WTC11 (cell line): ENCODE data around the gene TRAPPC10. TPM values are rescaled to one million over a fixed set of nuclear protein-coding genes. Genes with fewer than 3 reads are reported as not detected.

ENCODE experiments used
- ATAC-seq: fragments of 200-7000 bp; cut with Tn5 transposase; 2 replicates; pipeline ENCODE4 v1.10.0; 2021; ENCODE audit warnings: mild to moderate bottlenecking, moderate library complexity
- CTCF ChIA-PET: fragments of 300-600 bp; sonication (Branson Sonifier 250); formaldehyde crosslinking; loops from one replicate; lab custom pipeline; 2021; ENCODE audit warnings: antibody characterized with exemption; lab: Charles Lee
- POLR2A ChIA-PET: fragments of 350-600 bp; sonication (Branson Sonifier 250); formaldehyde crosslinking; loops from one replicate; lab custom pipeline; 2021; ENCODE audit warnings: antibody characterized with exemption; lab: Charles Lee
- DNase-seq: peaks from one replicate; pipeline ENCODE4 v3.0.0; 2021; ENCODE audit warnings: low spot score
- H3K27ac Mint-ChIP-seq: 2 replicates; pipeline ENCODE4 v1.8.0; 2021; ENCODE audit warnings: mixed read lengths
- H3K27me3 Mint-ChIP-seq: 2 replicates; pipeline ENCODE4 v1.8.0; 2021; ENCODE audit warnings: low read depth, mild to moderate bottlenecking, moderate library complexity, mixed read lengths
- H3K36me3 Mint-ChIP-seq: 2 replicates; pipeline ENCODE4 v1.8.0; 2021; ENCODE audit warnings: mixed read lengths
- H3K4me1 Mint-ChIP-seq: 2 replicates; pipeline ENCODE4 v1.8.0; 2022; ENCODE audit warnings: mixed read lengths
- H3K4me3 Mint-ChIP-seq: 2 replicates; pipeline ENCODE4 v1.8.0; 2021; ENCODE audit warnings: mild to moderate bottlenecking, moderate library complexity, mixed read lengths
- H3K9me3 Mint-ChIP-seq: 2 replicates; pipeline ENCODE4 v1.8.0; 2021; ENCODE audit warnings: mixed read lengths
- ATF1 ChIP-seq: sonication (generic); formaldehyde crosslinking; IDR thresholded peaks from 2 replicates; pipeline ENCODE4 v1.8.1; 2023; ENCODE audit warnings: mild to moderate bottlenecking, moderate library complexity, missing genetic modification reagents
- CBFB ChIP-seq: sonication (generic); formaldehyde crosslinking; IDR thresholded peaks from 2 replicates; pipeline ENCODE4 v1.8.1; 2022; ENCODE audit warnings: mild to moderate bottlenecking, low read depth, missing genetic modification reagents
- ESRRA ChIP-seq: sonication (generic); formaldehyde crosslinking; IDR thresholded peaks from 2 replicates; pipeline ENCODE4 v1.8.1; 2022; ENCODE audit warnings: mild to moderate bottlenecking, missing genetic modification reagents, borderline replicate concordance
- FOXP1 ChIP-seq: sonication (generic); formaldehyde crosslinking; IDR thresholded peaks from 2 replicates; pipeline ENCODE4 v1.8.0; 2022; ENCODE audit warnings: missing genetic modification reagents, mild to moderate bottlenecking, moderate library complexity, borderline replicate concordance
- IRF2 ChIP-seq: sonication (generic); formaldehyde crosslinking; IDR thresholded peaks from 2 replicates; pipeline ENCODE4 v1.8.0; 2022; ENCODE audit warnings: low read depth, missing genetic modification reagents, borderline replicate concordance
- JAZF1 ChIP-seq: fragments of 250-450 bp; sonication (Bioruptor Pico); IDR thresholded peaks from 2 replicates; pipeline ENCODE4 v1.9.0; 2021; ENCODE audit warnings: moderate library complexity, mild to moderate bottlenecking, inconsistent platforms
- KAT7 ChIP-seq: sonication (generic); formaldehyde crosslinking; IDR thresholded peaks from 2 replicates; pipeline ENCODE4 v1.8.1; 2023; ENCODE audit warnings: missing genetic modification reagents, mild to moderate bottlenecking, borderline replicate concordance
- OVOL2 ChIP-seq: fragments of 250-450 bp; sonication (Bioruptor Pico); IDR thresholded peaks from 2 replicates; pipeline ENCODE4 v1.9.0; 2021; ENCODE audit warnings: mild to moderate bottlenecking, borderline replicate concordance
- PRRX2 ChIP-seq: fragments of 250-450 bp; sonication (Bioruptor Pico); IDR thresholded peaks from 2 replicates; pipeline ENCODE4 v1.8.0; 2021; ENCODE audit warnings: mild to moderate bottlenecking
- RORB ChIP-seq: fragments of 250-450 bp; sonication (Bioruptor Pico); IDR thresholded peaks from 2 replicates; pipeline ENCODE4 v1.9.0; 2021; ENCODE audit warnings: mild to moderate bottlenecking
- TEAD1 ChIP-seq: sonication (generic); formaldehyde crosslinking; IDR thresholded peaks from 2 replicates; pipeline ENCODE4 v1.8.0; 2022; ENCODE audit warnings: mild to moderate bottlenecking, missing genetic modification reagents
- ZNF138 ChIP-seq: sonication (generic); formaldehyde crosslinking; conservative IDR thresholded peaks from 2 replicates; pipeline ENCODE4 v1.8.1; 2022; ENCODE audit warnings: mild to moderate bottlenecking, moderate library complexity, missing genetic modification reagents
- ZNF232 ChIP-seq: sonication (generic); formaldehyde crosslinking; IDR thresholded peaks from 2 replicates; pipeline ENCODE4 v1.8.0; 2022; ENCODE audit warnings: mild to moderate bottlenecking, missing genetic modification reagents
- ZNF281 ChIP-seq: sonication (generic); formaldehyde crosslinking; IDR thresholded peaks from 2 replicates; pipeline ENCODE4 v1.8.0; 2023; ENCODE audit warnings: mild to moderate bottlenecking, missing genetic modification reagents
- ZNF423 ChIP-seq: fragments of 250-450 bp; sonication (Bioruptor Pico); IDR thresholded peaks from 2 replicates; pipeline ENCODE4 v2.1.2; 2022; ENCODE audit warnings: mild to moderate bottlenecking, moderate library complexity
- total RNA-seq: library from RNA; stranded (reverse); gene quantifications from 3 replicates; pipeline ENCODE4 v1.2.3, GENCODE V29; 2021
- TF ChIP-seq, protein P1 (sequence below): sonication (generic); formaldehyde crosslinking; IDR thresholded peaks from 2 replicates; pipeline ENCODE4 v1.8.0; 2023; ENCODE audit warnings: missing genetic modification reagents, mild to moderate bottlenecking, borderline replicate concordance
- TF ChIP-seq, protein P2 (sequence below): sonication (generic); formaldehyde crosslinking; IDR thresholded peaks from 2 replicates; pipeline ENCODE4 v1.8.1; 2022; ENCODE audit warnings: low read depth, mild to moderate bottlenecking, moderate library complexity, missing genetic modification reagents, borderline replicate concordance
- TF ChIP-seq, protein P3 (sequence below): fragments of 250-450 bp; sonication (Bioruptor Pico); IDR thresholded peaks from 2 replicates; pipeline ENCODE4 v1.9.0; 2021; ENCODE audit warnings: moderate library complexity, mild to moderate bottlenecking, inconsistent platforms, borderline replicate concordance
- TF ChIP-seq, protein P4 (sequence below): sonication (generic); formaldehyde crosslinking; IDR thresholded peaks from 2 replicates; pipeline ENCODE4 v1.8.0; 2023; ENCODE audit warnings: missing genetic modification reagents
- TF ChIP-seq, protein P5 (sequence below): sonication (generic); formaldehyde crosslinking; conservative IDR thresholded peaks from 2 replicates; pipeline ENCODE4 v1.8.1; 2022; ENCODE audit warnings: mild to moderate bottlenecking, missing genetic modification reagents
- TF ChIP-seq, protein P6 (sequence below): sonication (generic); formaldehyde crosslinking; IDR thresholded peaks from 2 replicates; pipeline ENCODE4 v1.8.1; 2023; ENCODE audit warnings: mild to moderate bottlenecking, missing genetic modification reagents

The TRAPPC10 gene
- total RNA-seq, 1 experiment from 2014 or later = 34.5 TPM

DNA sequence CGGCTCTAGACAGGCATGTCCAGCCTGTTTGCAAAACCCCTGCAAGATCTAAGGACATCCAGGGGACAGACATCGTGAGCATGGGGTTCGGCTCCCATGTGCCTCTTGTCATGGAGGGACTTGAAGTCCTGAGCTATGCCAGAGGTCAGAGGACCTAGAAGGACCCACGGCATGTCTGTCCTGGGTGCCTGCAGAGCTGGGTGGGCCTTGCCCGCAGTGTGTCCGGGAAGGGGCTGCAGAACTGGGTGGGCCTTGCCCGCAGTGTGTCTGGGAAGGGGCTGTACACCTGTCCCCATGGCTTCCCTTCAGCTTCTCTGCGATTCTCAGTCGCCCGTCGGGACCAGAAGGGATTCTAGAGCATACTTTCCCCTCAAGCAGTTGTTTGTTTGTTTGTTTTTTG lies 20.0 kb upstream of the TRAPPC10 start:
- H3K27ac Mint-ChIP-seq = no peak overlapping the region
- H3K36me3 Mint-ChIP-seq = no peaks in the 10 kb centered on the region
- H3K4me1 Mint-ChIP-seq = no peaks in the 10 kb centered on the region
- POLR2A ChIA-PET = no interaction called here
- CTCF ChIA-PET = interaction anchor here (0.7 to 1.4 kb wide), 4 partner anchors 9 to 176 kb away, joined by 3 to 4 read pairs (median 3); no protein-coding TSS in a partner anchor
- TF ChIP-seq ZNF232 (no peak), ZNF423 (CRISPR knock-in tag) (no peak), RORB (CRISPR knock-in tag) (no peak), FOXP1 (no peak)
- TF ChIP-seq, protein P1, sequence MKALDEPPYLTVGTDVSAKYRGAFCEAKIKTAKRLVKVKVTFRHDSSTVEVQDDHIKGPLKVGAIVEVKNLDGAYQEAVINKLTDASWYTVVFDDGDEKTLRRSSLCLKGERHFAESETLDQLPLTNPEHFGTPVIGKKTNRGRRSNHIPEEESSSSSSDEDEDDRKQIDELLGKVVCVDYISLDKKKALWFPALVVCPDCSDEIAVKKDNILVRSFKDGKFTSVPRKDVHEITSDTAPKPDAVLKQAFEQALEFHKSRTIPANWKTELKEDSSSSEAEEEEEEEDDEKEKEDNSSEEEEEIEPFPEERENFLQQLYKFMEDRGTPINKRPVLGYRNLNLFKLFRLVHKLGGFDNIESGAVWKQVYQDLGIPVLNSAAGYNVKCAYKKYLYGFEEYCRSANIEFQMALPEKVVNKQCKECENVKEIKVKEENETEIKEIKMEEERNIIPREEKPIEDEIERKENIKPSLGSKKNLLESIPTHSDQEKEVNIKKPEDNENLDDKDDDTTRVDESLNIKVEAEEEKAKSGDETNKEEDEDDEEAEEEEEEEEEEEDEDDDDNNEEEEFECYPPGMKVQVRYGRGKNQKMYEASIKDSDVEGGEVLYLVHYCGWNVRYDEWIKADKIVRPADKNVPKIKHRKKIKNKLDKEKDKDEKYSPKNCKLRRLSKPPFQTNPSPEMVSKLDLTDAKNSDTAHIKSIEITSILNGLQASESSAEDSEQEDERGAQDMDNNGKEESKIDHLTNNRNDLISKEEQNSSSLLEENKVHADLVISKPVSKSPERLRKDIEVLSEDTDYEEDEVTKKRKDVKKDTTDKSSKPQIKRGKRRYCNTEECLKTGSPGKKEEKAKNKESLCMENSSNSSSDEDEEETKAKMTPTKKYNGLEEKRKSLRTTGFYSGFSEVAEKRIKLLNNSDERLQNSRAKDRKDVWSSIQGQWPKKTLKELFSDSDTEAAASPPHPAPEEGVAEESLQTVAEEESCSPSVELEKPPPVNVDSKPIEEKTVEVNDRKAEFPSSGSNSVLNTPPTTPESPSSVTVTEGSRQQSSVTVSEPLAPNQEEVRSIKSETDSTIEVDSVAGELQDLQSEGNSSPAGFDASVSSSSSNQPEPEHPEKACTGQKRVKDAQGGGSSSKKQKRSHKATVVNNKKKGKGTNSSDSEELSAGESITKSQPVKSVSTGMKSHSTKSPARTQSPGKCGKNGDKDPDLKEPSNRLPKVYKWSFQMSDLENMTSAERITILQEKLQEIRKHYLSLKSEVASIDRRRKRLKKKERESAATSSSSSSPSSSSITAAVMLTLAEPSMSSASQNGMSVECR (CRISPR knock-in tag) = no peak
- TF ChIP-seq, all 79 proteins: peak for 0
- no peak overlapping the region for H3K4me3 Mint-ChIP-seq
- DNase-seq (no peak), ATAC-seq (no peak)
- H3K9me3 Mint-ChIP-seq = no peaks in the 10 kb centered on the region
- H3K27me3 Mint-ChIP-seq = no peaks in the 10 kb centered on the region; the same call in 1 of the 2 replicates

DNA sequence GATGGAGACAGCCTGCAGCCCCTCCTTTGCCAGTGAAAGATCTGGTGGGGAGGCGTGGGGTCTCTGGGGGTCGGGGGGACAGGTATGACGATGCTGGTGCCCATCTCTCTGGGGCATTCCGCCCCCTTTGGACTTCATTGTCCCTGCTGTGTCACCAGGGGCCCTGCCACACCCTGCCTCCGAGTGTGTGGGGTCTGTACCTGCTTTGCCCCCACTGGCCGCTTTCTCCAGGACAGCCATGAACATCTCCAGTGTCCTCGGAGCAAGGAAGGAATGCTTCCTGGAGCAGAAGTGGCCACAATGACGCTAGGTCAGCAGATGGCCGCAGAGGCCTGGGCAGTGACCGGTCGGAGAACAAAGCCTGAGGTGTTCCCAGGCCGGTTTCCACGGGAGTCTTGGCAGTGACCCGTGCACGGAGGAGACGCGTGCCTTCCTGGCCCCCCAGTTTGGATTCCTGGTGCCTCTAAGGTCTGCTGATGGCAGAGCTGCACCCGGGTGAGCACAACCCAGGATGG lies 18.6 kb upstream of the TRAPPC10 start:
- ATAC-seq = no peak
- no peaks in the 10 kb centered on the region for H3K9me3 Mint-ChIP-seq
- no peak for TF ChIP-seq ZNF281 (CRISPR knock-in tag)
- no peak for TF ChIP-seq ZNF138 (CRISPR knock-in tag)
- no peak for TF ChIP-seq ESRRA (CRISPR knock-in tag)
- TF ChIP-seq ATF1 = no peak
- no peak for TF ChIP-seq JAZF1 (CRISPR knock-in tag)
- TF ChIP-seq, protein P2, sequence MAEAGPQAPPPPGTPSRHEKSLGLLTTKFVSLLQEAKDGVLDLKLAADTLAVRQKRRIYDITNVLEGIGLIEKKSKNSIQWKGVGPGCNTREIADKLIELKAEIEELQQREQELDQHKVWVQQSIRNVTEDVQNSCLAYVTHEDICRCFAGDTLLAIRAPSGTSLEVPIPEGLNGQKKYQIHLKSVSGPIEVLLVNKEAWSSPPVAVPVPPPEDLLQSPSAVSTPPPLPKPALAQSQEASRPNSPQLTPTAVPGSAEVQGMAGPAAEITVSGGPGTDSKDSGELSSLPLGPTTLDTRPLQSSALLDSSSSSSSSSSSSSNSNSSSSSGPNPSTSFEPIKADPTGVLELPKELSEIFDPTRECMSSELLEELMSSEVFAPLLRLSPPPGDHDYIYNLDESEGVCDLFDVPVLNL = no peak
- TF ChIP-seq ZNF232 = no peak
- TF ChIP-seq, all 79 proteins: peak for 0
- CTCF ChIA-PET = no interaction called here
- Mint-ChIP-seq H3K36me3 (no peaks in the 10 kb centered on the region), H3K27ac (no peak overlapping the region), H3K4me1 (no peaks in the 10 kb centered on the region), H3K4me3 (no peak overlapping the region), H3K27me3 (no peaks in the 10 kb centered on the region)
- DNase-seq = no peak
- POLR2A ChIA-PET = interaction anchor here (0.6 kb wide), 1 partner anchor 267 kb away, joined by 5 read pairs; no protein-coding TSS in a partner anchor

DNA sequence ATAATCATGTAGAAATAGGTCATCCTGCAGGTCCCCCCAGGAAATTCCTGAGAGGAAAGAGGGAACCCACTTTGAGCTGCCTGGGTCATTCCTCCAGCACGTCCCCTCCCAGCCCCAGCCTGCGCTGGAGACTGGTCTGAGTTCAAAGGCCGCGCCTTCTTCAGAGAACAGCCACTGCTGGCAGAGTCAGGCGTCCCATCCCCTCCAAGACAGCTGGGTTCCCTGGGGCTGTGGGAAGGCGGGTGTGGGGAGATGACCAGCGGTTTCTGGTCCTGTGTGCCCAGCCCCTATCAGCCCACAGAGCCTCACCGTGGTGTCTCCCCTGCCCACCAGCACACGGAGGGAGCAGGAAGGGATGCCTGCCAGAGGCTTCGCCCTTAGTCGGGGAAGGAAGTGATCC lies 18.0 kb upstream of the TRAPPC10 start:
- Mint-ChIP-seq H3K4me3 (no peak overlapping the region), H3K4me1 (no peaks in the 10 kb centered on the region), H3K9me3 (no peaks in the 10 kb centered on the region), H3K27ac (no peak overlapping the region), H3K36me3 (no peaks in the 10 kb centered on the region), H3K27me3 (no peaks in the 10 kb centered on the region)
- ChIA-PET POLR2A (no interaction called here), CTCF (no interaction called here)
- ATAC-seq (no peak), DNase-seq (no peak)
- TF ChIP-seq PRRX2 (CRISPR knock-in tag) (no peak), KAT7 (CRISPR knock-in tag) (no peak), CBFB (CRISPR knock-in tag) (no peak), TEAD1 (CRISPR knock-in tag) (no peak), ATF1 (no peak), OVOL2 (CRISPR knock-in tag) (no peak), ZNF423 (CRISPR knock-in tag) (no peak), IRF2 (CRISPR knock-in tag) (no peak)
- TF ChIP-seq, protein P3, sequence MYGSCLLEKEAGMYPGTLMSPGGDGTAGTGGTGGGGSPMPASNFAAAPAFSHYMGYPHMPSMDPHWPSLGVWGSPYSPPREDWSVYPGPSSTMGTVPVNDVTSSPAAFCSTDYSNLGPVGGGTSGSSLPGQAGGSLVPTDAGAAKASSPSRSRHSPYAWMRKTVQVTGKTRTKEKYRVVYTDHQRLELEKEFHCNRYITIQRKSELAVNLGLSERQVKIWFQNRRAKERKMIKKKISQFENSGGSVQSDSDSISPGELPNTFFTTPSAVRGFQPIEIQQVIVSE (CRISPR knock-in tag) = no peak
- TF ChIP-seq, protein P4, sequence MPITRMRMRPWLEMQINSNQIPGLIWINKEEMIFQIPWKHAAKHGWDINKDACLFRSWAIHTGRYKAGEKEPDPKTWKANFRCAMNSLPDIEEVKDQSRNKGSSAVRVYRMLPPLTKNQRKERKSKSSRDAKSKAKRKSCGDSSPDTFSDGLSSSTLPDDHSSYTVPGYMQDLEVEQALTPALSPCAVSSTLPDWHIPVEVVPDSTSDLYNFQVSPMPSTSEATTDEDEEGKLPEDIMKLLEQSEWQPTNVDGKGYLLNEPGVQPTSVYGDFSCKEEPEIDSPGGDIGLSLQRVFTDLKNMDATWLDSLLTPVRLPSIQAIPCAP (CRISPR knock-in tag) = no peak
- TF ChIP-seq, protein P5, sequence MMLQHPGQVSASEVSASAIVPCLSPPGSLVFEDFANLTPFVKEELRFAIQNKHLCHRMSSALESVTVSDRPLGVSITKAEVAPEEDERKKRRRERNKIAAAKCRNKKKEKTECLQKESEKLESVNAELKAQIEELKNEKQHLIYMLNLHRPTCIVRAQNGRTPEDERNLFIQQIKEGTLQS = no peak
- TF ChIP-seq, protein P6, sequence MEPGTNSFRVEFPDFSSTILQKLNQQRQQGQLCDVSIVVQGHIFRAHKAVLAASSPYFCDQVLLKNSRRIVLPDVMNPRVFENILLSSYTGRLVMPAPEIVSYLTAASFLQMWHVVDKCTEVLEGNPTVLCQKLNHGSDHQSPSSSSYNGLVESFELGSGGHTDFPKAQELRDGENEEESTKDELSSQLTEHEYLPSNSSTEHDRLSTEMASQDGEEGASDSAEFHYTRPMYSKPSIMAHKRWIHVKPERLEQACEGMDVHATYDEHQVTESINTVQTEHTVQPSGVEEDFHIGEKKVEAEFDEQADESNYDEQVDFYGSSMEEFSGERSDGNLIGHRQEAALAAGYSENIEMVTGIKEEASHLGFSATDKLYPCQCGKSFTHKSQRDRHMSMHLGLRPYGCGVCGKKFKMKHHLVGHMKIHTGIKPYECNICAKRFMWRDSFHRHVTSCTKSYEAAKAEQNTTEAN = no peak
